Natural killer cell (primary cell): ENCODE data around the gene MYOM1. TPM values are rescaled to one million over a fixed set of nuclear protein-coding genes. Genes with fewer than 3 reads are reported as not detected.

Experiments used
- ATAC-seq, 3 donors: fragments of 150-1000 bp in 2 of 3; fragments of 200-7000 bp in 1 of 3; cut with Tn5 transposase; 1 replicate in 1 of 3; 2 replicates in 2 of 3; pipeline ENCODE4 v1.10.0; 2021; ENCODE audit warnings: mild to moderate bottlenecking in 2 of 3, moderate library complexity in 2 of 3
- DNase-seq, 2 donors: peaks; one replicate each; pipeline versions ENCODE4 v3.0.0 to v3.0.0-alpha.2; 2013 to 2021; ENCODE audit warnings: mixed read lengths in 1 of 2
- H3K27ac ChIP-seq: one replicate; pipeline ENCODE4 v1.5.1; 2013; ENCODE audit warnings: mild to moderate bottlenecking, low read length
- H3K27me3 ChIP-seq: one replicate; pipeline ENCODE4 v1.6.1; 2013; ENCODE audit warnings: low read length; ENCODE audit not compliant: control insufficient read depth, insufficient read depth
- H3K36me3 ChIP-seq: one replicate; pipeline ENCODE4 v1.6.1; 2013; ENCODE audit warnings: low read length; ENCODE audit not compliant: control insufficient read depth, insufficient read depth
- H3K4me1 ChIP-seq: one replicate; pipeline ENCODE4 v1.6.1; 2013; ENCODE audit warnings: low read length; ENCODE audit not compliant: control insufficient read depth, insufficient read depth
- H3K4me3 ChIP-seq: one replicate; pipeline ENCODE4 v1.5.1; 2013; ENCODE audit warnings: low read length
- H3K9me3 ChIP-seq: one replicate; pipeline ENCODE4 v1.6.1; 2013; ENCODE audit warnings: low read length; ENCODE audit not compliant: control insufficient read depth, insufficient read depth
- H3K27ac Mint-ChIP-seq, 2 donors: one replicate each; pipeline ENCODE4 v1.8.0; 2022; ENCODE audit warnings: mild to moderate bottlenecking in 2 of 2, mixed read lengths in 2 of 2, moderate library complexity in 1 of 2
- H3K27me3 Mint-ChIP-seq, 2 donors: one replicate each; pipeline ENCODE4 v1.8.0; 2022; ENCODE audit warnings: low read depth in 2 of 2, mixed read lengths in 2 of 2
- H3K36me3 Mint-ChIP-seq: one replicate; pipeline ENCODE4 v1.8.0; 2022; ENCODE audit warnings: mixed read lengths
- H3K4me1 Mint-ChIP-seq, 2 donors: one replicate each; pipeline ENCODE4 v1.8.0; 2022; ENCODE audit warnings: mixed read lengths in 2 of 2
- H3K4me3 Mint-ChIP-seq: one replicate; pipeline ENCODE4 v1.8.0; 2022; ENCODE audit warnings: mild to moderate bottlenecking, moderate library complexity, mixed read lengths
- H3K9me3 Mint-ChIP-seq, 2 donors: one replicate each; pipeline ENCODE4 v1.8.0; 2022; ENCODE audit warnings: mixed read lengths in 2 of 2
- WGBS: methylation state at CpG from one replicate; pipeline ENCODE4 v1.1.7; 2013; ENCODE audit warnings: missing lambda C conversion rate; ENCODE audit not compliant: insufficient coverage; 5-methylcytosine and 5-hydroxymethylcytosine counted together
- intact Hi-C: fragments of 100-400 bp; cut with micrococcal nuclease; formaldehyde crosslinking; loops from one replicate; pipeline ENCODE4 v1.14.2; 2022
- total RNA-seq, 4 donors: library from RNA; stranded (reverse); fragments of 120-200 nt in 1 of 4; gene quantifications; one replicate each; pipeline versions ENCODE4 v1.2.3 to v1.2.4, GENCODE V29; 2013 to 2022
- TF ChIP-seq, protein P1 (sequence below): fragments of 200-600 bp; IDR thresholded peaks from one replicate; pipeline ENCODE4 v1.8.0; 2022; ENCODE audit warnings: antibody characterized with exemption

MYOM1 gene
- total RNA-seq, 3 donors from 2014 or later (not counting 1 experiment from before 2014, with no cell fraction given) = 1.7 to 5.8 (median 3.0) TPM

DNA sequence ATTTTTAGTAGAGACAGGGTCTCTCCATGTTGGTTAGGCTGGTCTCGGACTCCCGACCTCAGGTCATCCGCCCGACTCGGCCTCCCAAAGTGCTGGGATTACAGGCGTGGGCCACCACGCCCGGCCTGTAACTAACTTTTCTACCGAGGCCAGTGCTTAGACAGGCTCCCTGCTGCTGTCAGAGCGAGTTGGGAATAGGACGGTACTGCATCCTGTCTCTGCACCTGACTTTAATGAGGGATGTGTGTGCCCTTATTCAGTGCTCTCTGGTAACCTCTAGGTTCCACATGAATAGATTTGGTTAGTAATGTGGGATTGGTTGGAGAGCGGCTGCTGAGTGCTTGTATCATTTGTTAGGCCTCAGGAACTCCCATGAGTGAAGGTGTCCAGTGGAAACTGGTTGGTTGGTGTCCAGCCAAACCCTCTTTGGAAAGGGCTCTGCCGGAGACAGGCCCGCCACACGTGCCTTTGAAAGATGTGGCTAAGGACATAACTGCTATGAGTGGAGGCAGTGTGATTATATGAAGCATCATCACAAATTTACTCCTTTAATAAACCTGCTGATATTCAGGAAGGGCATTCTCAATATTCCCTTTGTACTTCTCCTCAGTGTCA is 36.6 kb downstream of the MYOM1 start:
- ATAC-seq = no peak
- no peaks in the 10 kb centered on the region for H3K27me3 ChIP-seq
- H3K4me1 ChIP-seq = peaks cover 3% of the 10 kb centered on the region
- Mint-ChIP-seq H3K36me3 (peaks cover 8% of the 10 kb centered on the region), H3K27ac (no peak overlapping the region), H3K4me1 (peaks cover 0 to 1% of the 10 kb centered on the region in 2 donors), H3K27me3 (no peaks in the 10 kb centered on the region), H3K9me3 (no peaks in the 10 kb centered on the region), H3K4me3 (no peak overlapping the region)
- intact Hi-C loops = no loop called here
- no peaks in the 10 kb centered on the region for H3K9me3 ChIP-seq
- no peak overlapping the region for H3K27ac ChIP-seq
- H3K4me3 ChIP-seq = no peak overlapping the region
- WGBS = 98% methylated on average over 13 of the region's 15 CpGs
- no peaks in the 10 kb centered on the region for H3K36me3 ChIP-seq
- TF ChIP-seq, protein P1, sequence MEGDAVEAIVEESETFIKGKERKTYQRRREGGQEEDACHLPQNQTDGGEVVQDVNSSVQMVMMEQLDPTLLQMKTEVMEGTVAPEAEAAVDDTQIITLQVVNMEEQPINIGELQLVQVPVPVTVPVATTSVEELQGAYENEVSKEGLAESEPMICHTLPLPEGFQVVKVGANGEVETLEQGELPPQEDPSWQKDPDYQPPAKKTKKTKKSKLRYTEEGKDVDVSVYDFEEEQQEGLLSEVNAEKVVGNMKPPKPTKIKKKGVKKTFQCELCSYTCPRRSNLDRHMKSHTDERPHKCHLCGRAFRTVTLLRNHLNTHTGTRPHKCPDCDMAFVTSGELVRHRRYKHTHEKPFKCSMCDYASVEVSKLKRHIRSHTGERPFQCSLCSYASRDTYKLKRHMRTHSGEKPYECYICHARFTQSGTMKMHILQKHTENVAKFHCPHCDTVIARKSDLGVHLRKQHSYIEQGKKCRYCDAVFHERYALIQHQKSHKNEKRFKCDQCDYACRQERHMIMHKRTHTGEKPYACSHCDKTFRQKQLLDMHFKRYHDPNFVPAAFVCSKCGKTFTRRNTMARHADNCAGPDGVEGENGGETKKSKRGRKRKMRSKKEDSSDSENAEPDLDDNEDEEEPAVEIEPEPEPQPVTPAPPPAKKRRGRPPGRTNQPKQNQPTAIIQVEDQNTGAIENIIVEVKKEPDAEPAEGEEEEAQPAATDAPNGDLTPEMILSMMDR = no peak
- DNase-seq = no peak

DNA sequence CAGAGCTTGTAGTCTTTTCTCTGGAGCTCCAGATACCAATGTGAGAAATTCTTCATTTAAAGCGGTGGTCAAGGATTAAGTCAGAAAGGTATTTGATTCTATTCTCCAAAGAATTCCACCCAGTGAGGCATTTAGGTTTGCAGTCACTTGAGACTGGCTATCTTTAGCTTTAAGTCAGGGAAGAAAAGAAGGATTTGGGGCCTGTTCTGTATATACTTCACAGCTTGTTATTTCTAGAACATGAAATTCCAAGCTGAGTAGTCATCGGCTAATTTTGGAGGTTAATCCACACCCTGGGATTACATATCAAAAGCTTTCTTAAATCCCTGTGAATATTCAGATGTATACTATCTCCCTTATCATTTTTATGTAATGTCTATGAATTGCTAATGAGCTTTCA is 39.4 kb downstream of the MYOM1 start:
- peaks cover 7% of the 10 kb centered on the region for H3K4me1 ChIP-seq
- H3K36me3 Mint-ChIP-seq = no peaks in the 10 kb centered on the region
- no peak overlapping the region for H3K4me3 Mint-ChIP-seq
- H3K9me3 Mint-ChIP-seq = no peaks in the 10 kb centered on the region
- no peaks in the 10 kb centered on the region for H3K36me3 ChIP-seq
- no peak for DNase-seq
- intact Hi-C loops = no loop called here
- no peaks in the 10 kb centered on the region for H3K27me3 ChIP-seq
- TF ChIP-seq, protein P1 = no peak
- H3K27ac ChIP-seq = no peak overlapping the region
- WGBS = no CpG with 5 or more reads among the region's 2 CpGs
- no peaks in the 10 kb centered on the region for H3K9me3 ChIP-seq
- ATAC-seq = no peak
- H3K27me3 Mint-ChIP-seq = no peaks in the 10 kb centered on the region
- no peak overlapping the region for H3K4me3 ChIP-seq
- H3K27ac Mint-ChIP-seq = no peak overlapping the region
- H3K4me1 Mint-ChIP-seq = peaks cover 0 to 7% of the 10 kb centered on the region in 2 donors

DNA sequence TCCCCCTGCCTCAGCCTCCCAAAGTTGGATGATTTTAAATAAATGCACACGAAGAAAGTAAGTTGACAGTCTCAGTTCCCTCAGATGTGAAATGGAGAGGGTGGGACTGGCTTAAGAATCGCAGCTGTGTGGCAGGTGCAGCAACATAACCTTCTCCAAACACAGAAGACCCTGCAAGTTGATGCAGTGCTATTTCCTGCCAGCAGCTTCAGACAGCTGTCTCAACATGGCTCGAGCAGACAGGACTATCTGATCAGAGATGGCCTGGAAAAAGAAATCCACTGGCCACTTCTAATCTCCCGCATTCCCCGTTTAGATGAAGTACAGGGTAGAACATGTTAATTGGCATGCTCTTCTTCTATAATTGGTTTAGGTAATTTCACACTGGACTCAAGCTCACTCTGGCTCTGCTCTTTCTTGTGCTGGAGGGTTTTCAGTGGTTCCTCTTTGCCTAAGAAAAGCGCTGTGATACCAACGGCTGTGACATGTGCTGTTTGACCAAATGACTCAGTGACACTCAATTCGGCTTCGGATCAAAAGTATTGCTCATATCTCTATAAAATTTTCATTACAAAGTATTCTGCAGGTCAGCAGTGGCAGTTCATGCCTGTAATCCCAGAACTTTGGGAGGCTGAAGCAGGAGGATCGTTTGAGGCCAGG is 40.2 kb downstream of the MYOM1 start:
- no peak overlapping the region for H3K27ac Mint-ChIP-seq
- no peak overlapping the region for H3K4me3 Mint-ChIP-seq
- TF ChIP-seq, protein P1 = no peak
- intact Hi-C loops = no loop called here
- no peaks in the 10 kb centered on the region for H3K36me3 Mint-ChIP-seq
- Histone ChIP-seq H3K27ac (peak overlapping the region; percentile 0), H3K4me3 (no peak overlapping the region), H3K9me3 (no peaks in the 10 kb centered on the region), H3K4me1 (peaks cover 7% of the 10 kb centered on the region), H3K36me3 (no peaks in the 10 kb centered on the region), H3K27me3 (no peaks in the 10 kb centered on the region)
- H3K9me3 Mint-ChIP-seq = no peaks in the 10 kb centered on the region
- 52% methylated on average over 10 of the region's 10 CpGs for WGBS
- no peaks in the 10 kb centered on the region for H3K27me3 Mint-ChIP-seq
- no peak for DNase-seq
- H3K4me1 Mint-ChIP-seq = peaks cover 0 to 7% of the 10 kb centered on the region in 2 donors
- ATAC-seq = no peak
